MCF 10A (cell line): ENCODE results near the gene ATG7. TPM values are rescaled to one million over a fixed set of nuclear protein-coding genes. Genes with fewer than 3 reads are reported as not detected.
"Not testable (repeated sequence)": the region's sequence is repeated elsewhere in the genome, so short reads cannot be mapped to it uniquely, and the experiment has no call there.

Source experiments
- BruUV-seq: library from RNA; stranded (reverse); fragments of 400-500 nt; replicated peaks from 2 replicates; lab custom pipeline; 2021; lab: Mats Ljungman, UMichigan
- CTCF ChIA-PET: fragments of 300-600 bp; sonication (Branson Sonifier 250); formaldehyde crosslinking; extraction: SDS; loops from one replicate; lab custom pipeline; 2021; ENCODE audit warnings: antibody characterized with exemption, inconsistent platforms; lab: Yijun Ruan, JAX
- POLR2A ChIA-PET: fragments of 300-600, 350-650 bp; sonication (Branson Sonifier 250); formaldehyde crosslinking; extraction: SDS; loops from one replicate; lab custom pipeline; 2020; ENCODE audit warnings: antibody characterized with exemption, inconsistent platforms; lab: Yijun Ruan, JAX
- DNase-seq: peaks from one replicate; pipeline ENCODE4 v3.0.0-alpha.2; 2018; ENCODE audit not compliant: unreplicated experiment
- H3K27ac Mint-ChIP-seq: one replicate; pipeline ENCODE4 v1.8.0; 2022; ENCODE audit warnings: mild to moderate bottlenecking, low read depth, mixed read lengths; ENCODE audit not compliant: unreplicated experiment
- H3K27me3 Mint-ChIP-seq: one replicate; pipeline ENCODE4 v1.8.0; 2022; ENCODE audit warnings: mixed read lengths; ENCODE audit not compliant: insufficient read depth, unreplicated experiment
- H3K36me3 Mint-ChIP-seq: one replicate; pipeline ENCODE4 v1.8.0; 2022; ENCODE audit warnings: mild to moderate bottlenecking, moderate library complexity, mixed read lengths; ENCODE audit not compliant: insufficient read depth, unreplicated experiment
- H3K4me1 Mint-ChIP-seq: one replicate; pipeline ENCODE4 v1.8.0; 2022; ENCODE audit warnings: mixed read lengths; ENCODE audit not compliant: insufficient read depth, unreplicated experiment
- H3K4me3 Mint-ChIP-seq: one replicate; pipeline ENCODE4 v1.8.0; 2022; ENCODE audit warnings: mild to moderate bottlenecking, moderate library complexity, mixed read lengths; ENCODE audit not compliant: unreplicated experiment
- H3K9me3 Mint-ChIP-seq: one replicate; pipeline ENCODE4 v1.8.0; 2022; ENCODE audit warnings: mixed read lengths; ENCODE audit not compliant: unreplicated experiment
- CTCF ChIP-seq: fragments of 200-600 bp; IDR thresholded peaks from one replicate; pipeline ENCODE4 v1.8.0; 2022; ENCODE audit warnings: antibody characterized with exemption, mild to moderate bottlenecking; ENCODE audit not compliant: unreplicated experiment
- intact Hi-C: fragments of 100-400 bp; cut with micrococcal nuclease; formaldehyde crosslinking; loops from 2 replicates; pipeline ENCODE4 v1.14.1; 2022
- total RNA-seq: library from RNA; stranded (reverse); gene quantifications from 2 replicates; pipeline ENCODE4 v1.2.3, GENCODE V29; 2022

Gene ATG7
- total RNA-seq, 1 experiment from 2014 or later, result 54.0 TPM

- peaks cover 27% of the 10 kb centered on the region for H3K4me1 Mint-ChIP-seq
- ChIA-PET CTCF (interaction anchor here (0.6 to 2.1 kb wide), 2 partner anchors 10 to 29 kb away, joined by 3 to 5 read pairs; no protein-coding TSS in a partner anchor), POLR2A (interaction anchor here (0.9 to 3.7 kb wide), 3 partner anchors 11 to 29 kb away, joined by 3 to 18 read pairs (median 5); no protein-coding TSS in a partner anchor)
- intact Hi-C loops, result no loop called here
- no TSS peak for BruUV-seq
- no peaks in the 10 kb centered on the region for H3K27me3 Mint-ChIP-seq
- DNase-seq, result peak; percentile 46
- no peaks in the 10 kb centered on the region for H3K9me3 Mint-ChIP-seq
- H3K36me3 Mint-ChIP-seq, result peaks cover 43% of the 10 kb centered on the region
- peak overlapping the region; percentile 28 for H3K4me3 Mint-ChIP-seq
- no peak for TF ChIP-seq CTCF
- peak overlapping the region; percentile 99 for H3K27ac Mint-ChIP-seq
These were observed 298.7 kb downstream of the ATG7 start for GRCh38 chr3:11570789-11571495.

GRCh38 chr3:11572660-11573059 is 300.5 kb downstream of the ATG7 start:
- Mint-ChIP-seq H3K27ac (peak overlapping the region; percentile 80), H3K4me1 (peaks cover 27% of the 10 kb centered on the region), H3K36me3 (peaks cover 34% of the 10 kb centered on the region)
- DNase-seq, intact Hi-C loops, BruUV-seq, H3K27me3 Mint-ChIP-seq, H3K4me3 Mint-ChIP-seq, H3K9me3 Mint-ChIP-seq: not testable (repeated sequence)
- CTCF ChIA-PET, result interaction anchor here (0.6 to 0.9 kb wide), 3 partner anchors 129 to 1199 kb away, joined by 3 to 5 read pairs (median 3); no protein-coding TSS in a partner anchor
- POLR2A ChIA-PET, result interaction anchor here (2.0 kb wide), 1 partner anchor 9 kb away, joined by 5 read pairs; no protein-coding TSS in a partner anchor

- intact Hi-C loops, result no loop called here
- POLR2A ChIA-PET, result interaction anchor here (0.6 kb wide), 1 partner anchor 919 kb away, joined by 3 read pairs; no protein-coding TSS in a partner anchor
- peaks cover 33% of the 10 kb centered on the region for H3K36me3 Mint-ChIP-seq
- no peak overlapping the region for H3K4me3 Mint-ChIP-seq
- peaks cover 12% of the 10 kb centered on the region for H3K4me1 Mint-ChIP-seq
- DNase-seq, result no peak
- peaks cover 3% of the 10 kb centered on the region for H3K9me3 Mint-ChIP-seq
- no TSS peak for BruUV-seq
- no peaks in the 10 kb centered on the region for H3K27me3 Mint-ChIP-seq
- H3K27ac Mint-ChIP-seq, result no peak overlapping the region
- CTCF ChIA-PET, result interaction anchor here (1.1 kb wide), 1 partner anchor 144 kb away, joined by 3 read pairs; no protein-coding TSS in a partner anchor
- TF ChIP-seq CTCF, result no peak
These were observed 302.9 kb downstream of the ATG7 start for GRCh38 chr3:11574981-11575669.

- POLR2A ChIA-PET, result no interaction called here
- H3K27me3 Mint-ChIP-seq, result no peaks in the 10 kb centered on the region
- H3K9me3 Mint-ChIP-seq, result peaks cover 6% of the 10 kb centered on the region
- no peak for DNase-seq
- H3K36me3 Mint-ChIP-seq, result peaks cover 36% of the 10 kb centered on the region
- no peak overlapping the region for H3K4me3 Mint-ChIP-seq
- no peak for TF ChIP-seq CTCF
- CTCF ChIA-PET, result interaction anchor here (0.6 kb wide), 1 partner anchor 77 kb away, joined by 3 read pairs; no protein-coding TSS in a partner anchor
- no TSS peak for BruUV-seq
- intact Hi-C loops, result no loop called here
- no peak overlapping the region for H3K27ac Mint-ChIP-seq
- peaks cover 10% of the 10 kb centered on the region for H3K4me1 Mint-ChIP-seq
These were observed 303.5 kb downstream of the ATG7 start for GRCh38 chr3:11575677-11576076.
